ENCODE results near the gene TMX3.

- TF ChIP-seq EP300 (IDR thresholded peaks at IDR 0.05) = no peak
- TF ChIP-seq POLR2A (IDR thresholded peaks at IDR 0.05) = no peak
These were observed 23.7 kb upstream of the TMX3 start for GRCh38 chr18:68738564-68738963.
